Endothelial cell (in vitro differentiated cells): ENCODE data around the gene IGFBP4. TPM values are rescaled to one million over a fixed set of nuclear protein-coding genes. Genes with fewer than 3 reads are reported as not detected.

ENCODE experiments used
- DNase-seq: peaks from one replicate; pipeline ENCODE4 v3.0.0; 2021; ENCODE audit warnings: low spot score
- H3K27ac Mint-ChIP-seq: one replicate; pipeline ENCODE4 v1.8.0; 2021; ENCODE audit warnings: mixed read lengths, inconsistent platforms; ENCODE audit not compliant: unreplicated experiment
- H3K27me3 Mint-ChIP-seq: one replicate; pipeline ENCODE4 v1.8.0; 2021; ENCODE audit warnings: mild to moderate bottlenecking, moderate library complexity, mixed read lengths, inconsistent platforms; ENCODE audit not compliant: unreplicated experiment
- H3K36me3 Mint-ChIP-seq: one replicate; pipeline ENCODE4 v1.8.0; 2021; ENCODE audit warnings: mild to moderate bottlenecking, low read depth, mixed read lengths, inconsistent platforms; ENCODE audit not compliant: unreplicated experiment
- H3K4me1 Mint-ChIP-seq: one replicate; pipeline ENCODE4 v1.8.0; 2021; ENCODE audit warnings: mild to moderate bottlenecking, mixed read lengths, inconsistent platforms; ENCODE audit not compliant: unreplicated experiment
- H3K4me3 Mint-ChIP-seq: one replicate; pipeline ENCODE4 v1.8.0; 2021; ENCODE audit warnings: mild to moderate bottlenecking, mixed read lengths, inconsistent platforms; ENCODE audit not compliant: unreplicated experiment
- H3K9me3 Mint-ChIP-seq: one replicate; pipeline ENCODE4 v1.8.0; 2021; ENCODE audit warnings: mixed read lengths, inconsistent platforms; ENCODE audit not compliant: unreplicated experiment
- CTCF ChIP-seq: fragments of 200-600 bp; sonication (generic); IDR thresholded peaks from one replicate; pipeline ENCODE4 v1.5.0; 2021; ENCODE audit warnings: antibody characterized with exemption; ENCODE audit not compliant: unreplicated experiment
- total RNA-seq: library from RNA; stranded (reverse); fragmentation: NEBNext Ultra II Directional; extraction: Animal tissue kit (Norgen Biotek cat#: 25700); gene quantifications from one replicate; pipeline ENCODE4 v1.2.1, GENCODE V29; 2021; ENCODE audit not compliant: unreplicated experiment

IGFBP4 gene
- total RNA-seq, 1 donor from 2014 or later = 1,531 TPM

- no peak for DNase-seq
- Mint-ChIP-seq H3K9me3 (peaks cover 5% of the 10 kb centered on the region), H3K27ac (no peak overlapping the region), H3K27me3 (peaks cover 19% of the 10 kb centered on the region), H3K36me3 (peaks cover 9% of the 10 kb centered on the region), H3K4me1 (peaks cover 3% of the 10 kb centered on the region), H3K4me3 (no peak overlapping the region)
- TF ChIP-seq CTCF = no peak
Measured at GRCh38 chr17:40475234-40475908, 32.1 kb downstream of the IGFBP4 start.

- peaks cover 7% of the 10 kb centered on the region for H3K36me3 Mint-ChIP-seq
- TF ChIP-seq CTCF = no peak
- H3K4me3 Mint-ChIP-seq = no peak overlapping the region
- peaks cover 18% of the 10 kb centered on the region for H3K27me3 Mint-ChIP-seq
- H3K9me3 Mint-ChIP-seq = peaks cover 5% of the 10 kb centered on the region
- no peak overlapping the region for H3K27ac Mint-ChIP-seq
- no peak for DNase-seq
- H3K4me1 Mint-ChIP-seq = peaks cover 3% of the 10 kb centered on the region
Measured at GRCh38 chr17:40477796-40478195, 34.5 kb downstream of the IGFBP4 start.

DNA sequence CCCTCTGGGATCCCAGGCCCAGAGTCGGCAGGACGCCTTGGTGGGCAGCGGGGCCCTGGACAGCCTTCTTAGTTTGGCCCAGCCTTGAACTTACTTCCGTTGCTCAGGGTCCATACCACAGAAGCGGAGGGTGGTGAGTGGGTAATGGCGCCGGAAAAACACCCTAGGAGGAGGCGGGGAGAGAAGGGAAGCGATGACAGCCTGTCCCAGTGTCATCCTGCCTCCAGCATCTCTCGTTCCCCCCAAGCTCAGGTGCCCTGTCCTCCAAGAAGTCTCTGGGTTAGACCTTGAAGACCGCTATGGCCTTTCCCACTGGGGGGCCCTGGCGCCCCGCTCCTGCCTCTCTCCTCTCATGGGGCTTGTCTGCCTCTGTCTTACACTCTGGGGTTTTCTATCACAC is 35.2 kb downstream of the IGFBP4 start:
- Mint-ChIP-seq H3K27me3 (peaks cover 15% of the 10 kb centered on the region), H3K36me3 (no peaks in the 10 kb centered on the region), H3K9me3 (no peaks in the 10 kb centered on the region), H3K4me3 (peak overlapping the region; percentile 32), H3K27ac (no peak overlapping the region), H3K4me1 (peaks cover 3% of the 10 kb centered on the region)
- no peak for TF ChIP-seq CTCF
- no peak for DNase-seq

GRCh38 chr17:40479754-40480480 is 36.7 kb downstream of the IGFBP4 start:
- Mint-ChIP-seq H3K27ac (no peak overlapping the region), H3K36me3 (no peaks in the 10 kb centered on the region), H3K4me3 (no peak overlapping the region), H3K9me3 (no peaks in the 10 kb centered on the region), H3K4me1 (peaks cover 16% of the 10 kb centered on the region), H3K27me3 (peaks cover 13% of the 10 kb centered on the region)
- no peak for TF ChIP-seq CTCF
- DNase-seq = no peak

GRCh38 chr17:40480501-40481003 is 37.3 kb downstream of the IGFBP4 start:
- H3K9me3 Mint-ChIP-seq = no peaks in the 10 kb centered on the region
- H3K27me3 Mint-ChIP-seq = peaks cover 13% of the 10 kb centered on the region
- no peak overlapping the region for H3K27ac Mint-ChIP-seq
- H3K4me1 Mint-ChIP-seq = peaks cover 22% of the 10 kb centered on the region
- DNase-seq = no peak
- no peak for TF ChIP-seq CTCF
- no peak overlapping the region for H3K4me3 Mint-ChIP-seq
- no peaks in the 10 kb centered on the region for H3K36me3 Mint-ChIP-seq
